Osteocyte (in vitro differentiated cells): ENCODE results near the gene STX2. TPM values are rescaled to one million over a fixed set of nuclear protein-coding genes. Genes with fewer than 3 reads are reported as not detected.

ENCODE experiments used
- DNase-seq: peaks from one replicate; pipeline ENCODE4 v3.0.0; 2021; ENCODE audit warnings: mixed read lengths; ENCODE audit not compliant: unreplicated experiment; ENCODE audit errors: extremely low spot score
- H3K27ac Mint-ChIP-seq: one replicate; pipeline ENCODE4 v1.8.0; 2021; ENCODE audit warnings: mild to moderate bottlenecking, mixed read lengths; ENCODE audit not compliant: unreplicated experiment
- H3K27me3 Mint-ChIP-seq: one replicate; pipeline ENCODE4 v1.8.0; 2021; ENCODE audit warnings: mixed read lengths; ENCODE audit not compliant: unreplicated experiment
- H3K36me3 Mint-ChIP-seq: one replicate; pipeline ENCODE4 v1.8.0; 2021; ENCODE audit warnings: mixed read lengths; ENCODE audit not compliant: unreplicated experiment
- H3K4me1 Mint-ChIP-seq: one replicate; pipeline ENCODE4 v1.8.0; 2021; ENCODE audit warnings: mixed read lengths; ENCODE audit not compliant: unreplicated experiment
- H3K4me3 Mint-ChIP-seq: one replicate; pipeline ENCODE4 v1.8.0; 2021; ENCODE audit warnings: mild to moderate bottlenecking, moderate library complexity, mixed read lengths; ENCODE audit not compliant: unreplicated experiment
- H3K9me3 Mint-ChIP-seq: one replicate; pipeline ENCODE4 v1.8.0; 2021; ENCODE audit warnings: mixed read lengths; ENCODE audit not compliant: unreplicated experiment
- CTCF ChIP-seq: fragments of 200-600 bp; sonication (generic); IDR thresholded peaks from 2 replicates; pipeline ENCODE4 v1.5.0; 2021; ENCODE audit warnings: antibody characterized with exemption, mild to moderate bottlenecking, moderate library complexity
- total RNA-seq: library from RNA; stranded (reverse); gene quantifications from 2 replicates; pipeline ENCODE4 v1.2.1, GENCODE V29; 2021

Gene STX2
- total RNA-seq, 1 donor from 2014 or later, result 32.0 TPM

GRCh38 chr12:130829391-130830245 lies 9.4 kb downstream of the STX2 start:
- no peaks in the 10 kb centered on the region for H3K27me3 Mint-ChIP-seq
- H3K27ac Mint-ChIP-seq, result peak overlapping the region; percentile 23
- H3K36me3 Mint-ChIP-seq, result peaks cover 4% of the 10 kb centered on the region
- H3K4me3 Mint-ChIP-seq, result no peak overlapping the region
- DNase-seq, result no peak
- H3K4me1 Mint-ChIP-seq, result peaks cover 65% of the 10 kb centered on the region
- TF ChIP-seq CTCF, result no peak
- H3K9me3 Mint-ChIP-seq, result no peaks in the 10 kb centered on the region

GRCh38 chr12:130828895-130829294 lies 10.2 kb downstream of the STX2 start:
- TF ChIP-seq CTCF, result no peak
- no peaks in the 10 kb centered on the region for H3K9me3 Mint-ChIP-seq
- H3K27ac Mint-ChIP-seq, result peak overlapping the region; percentile 23
- no peak for DNase-seq
- H3K4me3 Mint-ChIP-seq, result no peak overlapping the region
- H3K4me1 Mint-ChIP-seq, result peaks cover 63% of the 10 kb centered on the region
- peaks cover 2% of the 10 kb centered on the region for H3K36me3 Mint-ChIP-seq
- H3K27me3 Mint-ChIP-seq, result no peaks in the 10 kb centered on the region

- Mint-ChIP-seq H3K4me3 (peak overlapping the region; percentile 34), H3K36me3 (peaks cover 16% of the 10 kb centered on the region), H3K4me1 (peaks cover 50% of the 10 kb centered on the region), H3K9me3 (no peaks in the 10 kb centered on the region), H3K27ac (peak overlapping the region; percentile 85), H3K27me3 (no peaks in the 10 kb centered on the region)
- no peak for TF ChIP-seq CTCF
- DNase-seq, result no peak
These were observed 11.6 kb downstream of the STX2 start for GRCh38 chr12:130827432-130827831.

GRCh38 chr12:130826151-130826801 lies 12.8 kb downstream of the STX2 start:
- DNase-seq, result peak; percentile 88
- Mint-ChIP-seq H3K27me3 (no peaks in the 10 kb centered on the region), H3K27ac (peak overlapping the region; percentile 85), H3K4me1 (peaks cover 44% of the 10 kb centered on the region), H3K36me3 (peaks cover 16% of the 10 kb centered on the region), H3K4me3 (no peak overlapping the region), H3K9me3 (no peaks in the 10 kb centered on the region)
- TF ChIP-seq CTCF, result peak; percentile 79

- H3K27ac Mint-ChIP-seq, result peak overlapping the region; percentile 85
- H3K4me3 Mint-ChIP-seq, result no peak overlapping the region
- H3K27me3 Mint-ChIP-seq, result no peaks in the 10 kb centered on the region
- no peak for TF ChIP-seq CTCF
- no peaks in the 10 kb centered on the region for H3K9me3 Mint-ChIP-seq
- no peak for DNase-seq
- H3K36me3 Mint-ChIP-seq, result peaks cover 18% of the 10 kb centered on the region
- peaks cover 42% of the 10 kb centered on the region for H3K4me1 Mint-ChIP-seq
These were observed 13.3 kb downstream of the STX2 start for GRCh38 chr12:130825771-130826150.
